Ramos (cell line): Measurements from ENCODE around the gene RSF1.

Experiments used
- in situ Hi-C: fragments of 300-500 bp; cut with MboI; formaldehyde crosslinking; loops from one replicate; pipeline ENCODE4 v1.14.3; 2022; ENCODE audit warnings: low sequenced_read_pairs; ENCODE audit not compliant: unreplicated experiment

The RSF1 gene

GRCh38 chr11:77814848-77815247 lies 5.7 kb downstream of the RSF1 start:
- in situ Hi-C loops, result no loop called here

GRCh38 chr11:77813256-77813655 lies 7.3 kb downstream of the RSF1 start:
- in situ Hi-C loops, result no loop called here

GRCh38 chr11:77806993-77807392 lies 13.5 kb downstream of the RSF1 start:
- in situ Hi-C loops, result no loop called here

GRCh38 chr11:77806415-77806814 lies 14.1 kb downstream of the RSF1 start:
- in situ Hi-C loops, result no loop called here

GRCh38 chr11:77801477-77801876 lies 19.0 kb downstream of the RSF1 start:
- in situ Hi-C loops, result no loop called here

GRCh38 chr11:77800449-77800848 lies 20.1 kb downstream of the RSF1 start:
- in situ Hi-C loops, result no loop called here

GRCh38 chr11:77799338-77799737 lies 21.2 kb downstream of the RSF1 start:
- in situ Hi-C loops, result no loop called here

- in situ Hi-C loops, result no loop called here
Observed at GRCh38 chr11:77793972-77794371, 26.6 kb downstream of the RSF1 start.

GRCh38 chr11:77791301-77791700 lies 29.2 kb downstream of the RSF1 start:
- in situ Hi-C loops, result no loop called here

- in situ Hi-C loops, result no loop called here
Observed at GRCh38 chr11:77789731-77790476, 30.6 kb downstream of the RSF1 start.

GRCh38 chr11:77789061-77789730 lies 31.3 kb downstream of the RSF1 start:
- in situ Hi-C loops, result no loop called here

- in situ Hi-C loops, result no loop called here
Observed at GRCh38 chr11:77784572-77784971, 36.0 kb downstream of the RSF1 start.

- in situ Hi-C loops, result no loop called here
Observed at GRCh38 chr11:77783025-77783424, 37.5 kb downstream of the RSF1 start.

- in situ Hi-C loops, result no loop called here
Observed at GRCh38 chr11:77779935-77780334, 40.6 kb downstream of the RSF1 start.

- in situ Hi-C loops, result no loop called here
Observed at GRCh38 chr11:77778549-77778948, 42.0 kb downstream of the RSF1 start.

GRCh38 chr11:77778118-77778517 lies 42.4 kb downstream of the RSF1 start:
- in situ Hi-C loops, result no loop called here

- in situ Hi-C loops, result no loop called here
Observed at GRCh38 chr11:77776455-77776854, 44.1 kb downstream of the RSF1 start.

GRCh38 chr11:77775936-77776335 lies 44.6 kb downstream of the RSF1 start:
- in situ Hi-C loops, result no loop called here

- in situ Hi-C loops, result no loop called here
Observed at GRCh38 chr11:77771135-77771534, 49.4 kb downstream of the RSF1 start.

GRCh38 chr11:77770629-77771028 lies 49.9 kb downstream of the RSF1 start:
- in situ Hi-C loops, result no loop called here

- in situ Hi-C loops, result no loop called here
Observed at GRCh38 chr11:77762426-77762825, 58.1 kb downstream of the RSF1 start.

- in situ Hi-C loops, result no loop called here
Observed at GRCh38 chr11:77761491-77761890, 59.0 kb downstream of the RSF1 start.
